ENCODE measurements around the gene SLC23A3. TPM values are rescaled to one million over a fixed set of nuclear protein-coding genes. Genes with fewer than 3 reads are reported as not detected.
A peak's percentile ranks its signal among the peaks of the same experiment; 100 is the strongest.

Gene SLC23A3
- total and polyA plus RNA-seq, 4 donors, result 1.6 to 7.3 (median 4.1) TPM

DNA sequence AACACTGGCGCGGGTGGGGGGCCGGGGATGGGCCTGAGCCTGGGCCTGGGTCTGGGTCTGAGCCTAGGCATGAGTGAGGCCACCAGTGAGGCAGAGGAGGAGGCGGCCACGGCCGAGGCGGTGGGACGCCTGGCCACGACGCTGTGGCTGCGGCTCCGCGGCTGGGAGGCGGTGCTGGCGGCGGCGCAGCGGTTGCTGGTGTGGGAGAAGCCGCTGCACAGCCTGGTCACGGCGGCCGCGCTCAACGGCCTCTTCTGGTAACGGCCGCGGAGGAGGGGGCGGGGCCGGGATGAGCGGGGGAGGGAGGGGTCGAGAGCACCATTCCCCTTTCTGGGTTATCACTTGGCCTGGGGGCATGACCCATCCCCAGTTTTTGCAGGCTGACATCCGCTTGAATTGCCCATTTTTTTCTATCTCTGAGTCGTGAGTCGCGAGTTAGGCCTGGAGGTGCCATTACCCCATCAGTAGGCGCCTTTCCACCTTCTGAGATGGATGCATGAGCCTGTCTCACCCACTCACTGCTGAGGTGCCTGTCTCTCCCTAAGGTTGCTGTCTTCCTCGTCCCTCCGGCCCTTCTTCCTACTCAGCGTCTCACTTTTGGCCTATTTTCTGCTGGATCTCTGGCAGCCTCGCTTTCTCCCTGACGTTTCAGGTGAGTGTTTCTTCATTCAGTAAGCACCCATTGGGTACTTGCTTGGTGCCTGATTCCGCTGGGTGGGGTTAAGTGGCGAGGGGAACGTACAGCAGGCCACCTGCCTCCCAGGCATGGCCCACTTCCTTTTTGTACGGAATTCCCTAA, 8.7 kb upstream of the SLC23A3 start:
- Histone ChIP-seq H3K27ac (ENCODE audit: low read depth in 1 of 2, low read length in 2 of 2) (peak overlapping the region in 1 of 2 donors; percentile 87), H3K4me1 (ENCODE audit: control insufficient read depth in 1 of 2, insufficient read depth in 2 of 2, low read length in 2 of 2) (peaks cover 0 to 3% of the 10 kb centered on the region in 2 donors), H3K27me3 (ENCODE audit: control insufficient read depth in 1 of 2, insufficient read depth in 2 of 2, low read length in 1 of 2) (no peaks in the 10 kb centered on the region), H3K36me3 (ENCODE audit: control insufficient read depth in 1 of 2, insufficient read depth in 2 of 2, low read length in 1 of 2) (peaks cover 0 to 10% of the 10 kb centered on the region in 2 donors), H3K4me3 (ENCODE audit: low read length in 2 of 2) (peak overlapping the region; percentile 85 to 90), H3K9me3 (ENCODE audit: control insufficient read depth, low read length) (no peaks in the 10 kb centered on the region)
- 4 to 5% methylated on average over 35 to 45 of the region's 45 CpGs for WGBS, 2 donors
- ATAC-seq (ENCODE audit: low FRiP score), result peak; percentile 0
- peak; percentile 71 to 88 for DNase-seq
- intact Hi-C loops (cut with DNase I), result loop anchor here (1.0 to 10.0 kb wide), 4 partner anchors 28 to 209 kb away; partner anchors contain the start of genes DNPEP (in 2 of the 2), ANKZF1 (in 1 of the 2), ATG9A (in 1 of the 2) and ZFAND2B (in 1 of the 2)

DNA sequence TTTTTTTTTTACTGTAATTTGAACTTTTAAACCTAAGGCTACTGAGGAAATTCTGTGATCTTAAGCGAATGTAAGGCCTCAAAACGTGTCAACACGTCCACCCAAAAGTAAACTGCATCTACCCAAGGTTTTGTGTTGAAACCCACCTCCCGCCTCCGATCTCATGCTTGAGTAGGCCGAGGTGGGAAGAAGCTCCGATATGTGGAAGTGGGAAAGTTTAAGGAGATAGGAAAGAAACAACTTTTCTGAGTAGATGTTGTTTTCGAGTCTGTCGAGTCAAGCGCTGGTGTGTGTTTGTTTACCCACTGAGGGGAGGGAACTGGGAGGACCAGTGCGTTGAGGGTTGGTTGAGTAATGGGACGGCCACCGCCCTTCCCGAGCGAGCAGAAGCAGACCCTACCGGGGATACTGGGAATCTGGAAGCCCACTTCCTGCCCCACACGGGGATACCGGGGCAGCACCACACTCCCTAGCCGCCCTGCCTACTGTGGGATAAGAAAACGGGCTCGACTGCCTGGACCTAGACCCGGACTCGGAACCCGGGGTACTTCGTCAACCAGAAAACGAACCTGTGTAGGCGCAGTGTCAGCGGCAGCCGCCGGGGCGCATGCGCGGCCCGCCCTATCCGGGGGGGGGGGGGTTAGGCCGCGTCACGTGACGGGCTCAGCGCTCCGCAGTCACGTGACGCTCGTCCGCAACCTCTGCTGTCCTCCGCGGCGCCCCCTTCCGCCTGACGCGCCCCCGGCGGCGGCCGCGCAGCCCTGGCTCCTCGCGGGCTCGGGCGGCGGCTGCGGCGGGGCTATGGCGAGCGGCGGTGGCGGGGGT, 7.9 kb upstream of the SLC23A3 start, which contains the start of gene RETREG2:
TSS of gene RETREG2 (plus strand) at position 724 of the 825 bp plus-strand sequence. CDS start at position 802, 78 bp downstream.
- Histone ChIP-seq H3K27me3 (ENCODE audit: control insufficient read depth in 1 of 2, insufficient read depth in 2 of 2, low read length in 1 of 2) (no peaks in the 10 kb centered on the region), H3K27ac (ENCODE audit: low read depth in 1 of 2, low read length in 2 of 2) (peak within 1 kb of the TSS; percentile 87 to 88), H3K4me3 (ENCODE audit: low read length in 2 of 2) (peak within 1 kb of the TSS; percentile 88 to 90), H3K9me3 (ENCODE audit: control insufficient read depth, low read length) (no peaks in the 10 kb centered on the region), H3K36me3 (ENCODE audit: control insufficient read depth in 1 of 2, insufficient read depth in 2 of 2, low read length in 1 of 2) (peaks cover 0 to 8% of the 10 kb centered on the region in 2 donors), H3K4me1 (ENCODE audit: control insufficient read depth in 1 of 2, insufficient read depth in 2 of 2, low read length in 2 of 2) (peaks cover 0 to 3% of the 10 kb centered on the region in 2 donors)
- 0 to 1% methylated on average over 45 to 67 of the region's 67 CpGs for WGBS, 2 donors
- intact Hi-C loops (cut with DNase I), result loop anchor here (1.0 to 10.0 kb wide), 5 partner anchors 29 to 210 kb away; partner anchors contain the start of genes DNPEP (in 2 of the 2), ABCB6 (in 1 of the 2), ANKZF1 (in 1 of the 2) and ATG9A (in 1 of the 2)
- peak; percentile 94 for ATAC-seq (ENCODE audit: low FRiP score)
- peak; percentile 91 to 94 for DNase-seq

DNA sequence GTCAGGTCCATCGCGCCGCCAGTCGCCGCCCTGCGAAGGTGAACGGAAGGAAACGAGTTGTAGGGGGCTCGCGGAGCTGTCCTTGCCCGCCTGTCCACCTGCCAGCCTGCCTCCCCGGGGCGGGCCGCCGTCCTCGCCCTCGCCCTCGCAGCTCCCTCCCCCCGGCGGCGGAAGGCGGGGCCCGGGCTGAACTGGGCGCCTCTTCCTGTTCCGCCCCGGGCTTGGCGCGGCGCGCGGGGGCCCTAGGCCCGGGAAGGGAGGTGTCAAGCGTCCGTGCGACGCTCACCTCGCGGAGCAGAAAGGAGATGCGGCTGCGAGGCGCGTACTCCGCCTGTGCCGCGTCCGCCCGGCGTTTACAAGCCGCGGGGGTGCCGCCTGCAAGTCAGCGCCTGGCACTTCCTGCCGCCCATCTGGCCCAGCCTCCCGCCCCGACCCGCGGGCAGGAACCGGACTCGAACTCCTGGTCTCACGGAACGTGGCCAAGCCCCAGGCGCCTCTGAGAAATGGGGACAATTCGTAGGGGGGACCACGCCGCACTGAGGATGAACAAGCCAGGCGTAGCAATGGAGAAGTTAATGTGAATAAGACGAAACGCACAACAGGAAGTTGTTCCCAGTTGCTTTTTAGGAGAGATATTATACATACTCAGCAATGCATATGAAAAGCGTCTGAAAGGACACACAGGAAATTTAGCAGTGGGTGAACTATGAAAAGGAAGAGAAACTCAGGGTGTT, 7.2 kb upstream of the SLC23A3 start, which contains the start of gene CNPPD1:
TSS of gene CNPPD1 (minus strand) at position 108 of the 734 bp plus-strand sequence. CDS start at position 11, 97 bp downstream.
- 0 to 1% methylated on average over 47 to 69 of the region's 69 CpGs for WGBS, 2 donors
- intact Hi-C loops (cut with DNase I), result loop anchor here (2.0 to 10.0 kb wide), 4 partner anchors 42 to 210 kb away; partner anchors contain the start of genes DNPEP (in 2 of the 2), ABCB6 (in 1 of the 2), ANKZF1 (in 1 of the 2) and ATG9A (in 1 of the 2)
- H3K36me3 ChIP-seq (ENCODE audit: control insufficient read depth in 1 of 2, insufficient read depth in 2 of 2, low read length in 1 of 2), result peaks cover 0 to 8% of the 10 kb centered on the region in 2 donors

DNA sequence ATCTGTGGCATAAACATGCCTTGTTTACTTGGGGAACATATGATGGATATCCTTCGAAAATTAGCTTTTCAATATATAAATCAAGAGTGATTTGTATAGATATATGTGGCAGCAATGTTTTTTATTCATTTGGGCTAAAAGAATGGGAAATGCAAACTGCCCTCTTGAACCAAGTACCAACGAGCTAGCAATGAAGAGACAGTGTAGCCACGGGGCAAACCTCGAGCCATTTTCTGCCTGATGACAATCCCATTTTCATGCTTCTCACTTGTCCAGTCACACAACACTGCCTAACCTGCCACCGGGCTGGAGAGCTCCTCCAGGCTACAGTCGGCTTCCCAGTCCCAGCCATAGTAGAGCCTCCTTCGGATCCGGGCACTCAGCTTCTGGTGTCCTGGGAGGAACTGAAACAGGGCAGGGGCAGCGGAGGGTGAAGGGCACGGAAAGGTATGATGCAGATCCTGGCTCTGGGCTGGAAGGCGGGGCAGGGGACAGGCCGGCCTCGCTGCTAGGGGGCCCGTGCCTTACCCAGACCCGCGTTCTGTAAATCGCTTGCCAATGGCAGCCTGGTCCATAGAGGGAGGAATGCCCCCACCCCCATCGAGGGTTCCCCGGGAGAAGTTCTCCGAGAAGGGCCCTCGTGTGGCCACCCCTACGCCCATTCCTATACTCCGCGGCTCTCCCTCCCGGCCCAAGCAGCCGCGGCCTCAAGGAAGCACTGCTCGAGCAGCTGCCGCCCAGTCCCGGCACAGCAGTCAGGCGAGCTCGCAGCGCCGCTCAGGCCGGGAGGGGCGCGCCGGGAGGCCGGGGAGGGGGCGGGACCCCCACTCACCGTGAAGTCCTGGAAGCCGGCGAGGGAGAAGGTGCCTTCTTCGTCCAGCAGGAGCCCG, 6.3 kb upstream of the SLC23A3 start:
- intact Hi-C loops (cut with DNase I), result loop anchor here (2.0 to 10.0 kb wide), 4 partner anchors 43 to 211 kb away; partner anchors contain the start of genes DNPEP (in 2 of the 2), ABCB6 (in 1 of the 2), ANKZF1 (in 1 of the 2) and ATG9A (in 1 of the 2)
- H3K4me3 ChIP-seq (ENCODE audit: low read length in 2 of 2), result peak overlapping the region; percentile 88 to 91
- DNase-seq (peak; percentile 67 to 85), ATAC-seq (ENCODE audit: low FRiP score) (peak; percentile 54)
- peak overlapping the region; percentile 75 to 88 for H3K27ac ChIP-seq (ENCODE audit: low read depth in 1 of 2, low read length in 2 of 2)
- H3K27me3 ChIP-seq (ENCODE audit: control insufficient read depth in 1 of 2, insufficient read depth in 2 of 2, low read length in 1 of 2), result no peaks in the 10 kb centered on the region
- H3K36me3 ChIP-seq (ENCODE audit: control insufficient read depth in 1 of 2, insufficient read depth in 2 of 2, low read length in 1 of 2), result peaks cover 0 to 6% of the 10 kb centered on the region in 2 donors
- peaks cover 0 to 3% of the 10 kb centered on the region in 2 donors for H3K4me1 ChIP-seq (ENCODE audit: control insufficient read depth in 1 of 2, insufficient read depth in 2 of 2, low read length in 2 of 2)
- 2 to 3% methylated on average over 33 to 45 of the region's 45 CpGs for WGBS, 2 donors
- H3K9me3 ChIP-seq (ENCODE audit: control insufficient read depth, low read length), result no peaks in the 10 kb centered on the region

More for the DNA sequence above, 7.2 kb upstream of the SLC23A3 start, which contains the start of gene CNPPD1:
- H3K9me3 ChIP-seq (ENCODE audit: control insufficient read depth, low read length), result no peaks in the 10 kb centered on the region
- peak; percentile 94 to 95 for DNase-seq
- peaks cover 0 to 3% of the 10 kb centered on the region in 2 donors for H3K4me1 ChIP-seq (ENCODE audit: control insufficient read depth in 1 of 2, insufficient read depth in 2 of 2, low read length in 2 of 2)
- no peaks in the 10 kb centered on the region for H3K27me3 ChIP-seq (ENCODE audit: control insufficient read depth in 1 of 2, insufficient read depth in 2 of 2, low read length in 1 of 2)
- ATAC-seq (ENCODE audit: low FRiP score), result peak; percentile 93
- peak within 1 kb of the TSS; percentile 75 to 88 for H3K27ac ChIP-seq (ENCODE audit: low read depth in 1 of 2, low read length in 2 of 2)
- peak within 1 kb of the TSS; percentile 88 to 91 for H3K4me3 ChIP-seq (ENCODE audit: low read length in 2 of 2)

DNA sequence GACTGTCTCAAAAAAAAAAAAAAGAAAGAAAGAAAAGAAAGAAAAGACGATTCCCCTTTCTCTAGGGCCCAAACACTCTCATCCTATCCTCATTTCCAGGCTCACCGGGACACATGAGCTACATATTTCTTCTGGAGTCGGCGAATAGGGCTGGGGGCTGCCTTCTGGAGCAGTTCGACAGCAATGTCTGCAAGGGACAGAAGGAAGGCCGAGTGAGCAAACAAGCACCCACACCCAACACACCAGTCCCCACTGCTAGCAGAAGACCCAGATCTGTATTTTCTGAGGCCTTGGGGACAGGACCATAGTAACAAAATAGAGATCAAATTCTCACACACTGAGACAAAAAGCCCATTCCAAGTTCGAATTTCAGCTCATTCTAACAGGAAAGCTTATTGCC, 5.7 kb upstream of the SLC23A3 start:
- H3K36me3 ChIP-seq (ENCODE audit: control insufficient read depth in 1 of 2, insufficient read depth in 2 of 2, low read length in 1 of 2), result peaks cover 0 to 4% of the 10 kb centered on the region in 2 donors
- intact Hi-C loops (cut with DNase I), result loop anchor here (5.0 to 10.0 kb wide), 3 partner anchors 52 to 212 kb away; partner anchors contain the start of genes DNPEP (in 2 of the 2), ANKZF1 (in 1 of the 2) and ATG9A (in 1 of the 2)
- peaks cover 0 to 3% of the 10 kb centered on the region in 2 donors for H3K4me1 ChIP-seq (ENCODE audit: control insufficient read depth in 1 of 2, insufficient read depth in 2 of 2, low read length in 2 of 2)
- no peaks in the 10 kb centered on the region for H3K9me3 ChIP-seq (ENCODE audit: control insufficient read depth, low read length)
- WGBS, 2 donors, result 81 to 83% methylated on average over 7 of the region's 7 CpGs
- DNase-seq, result no peak
- H3K4me3 ChIP-seq (ENCODE audit: low read length in 2 of 2), result peak overlapping the region in 1 of 2 donors; percentile 88
- no peaks in the 10 kb centered on the region for H3K27me3 ChIP-seq (ENCODE audit: control insufficient read depth in 1 of 2, insufficient read depth in 2 of 2, low read length in 1 of 2)
- no peak for ATAC-seq (ENCODE audit: low FRiP score)
- no peak overlapping the region for H3K27ac ChIP-seq (ENCODE audit: low read depth in 1 of 2, low read length in 2 of 2)

DNA sequence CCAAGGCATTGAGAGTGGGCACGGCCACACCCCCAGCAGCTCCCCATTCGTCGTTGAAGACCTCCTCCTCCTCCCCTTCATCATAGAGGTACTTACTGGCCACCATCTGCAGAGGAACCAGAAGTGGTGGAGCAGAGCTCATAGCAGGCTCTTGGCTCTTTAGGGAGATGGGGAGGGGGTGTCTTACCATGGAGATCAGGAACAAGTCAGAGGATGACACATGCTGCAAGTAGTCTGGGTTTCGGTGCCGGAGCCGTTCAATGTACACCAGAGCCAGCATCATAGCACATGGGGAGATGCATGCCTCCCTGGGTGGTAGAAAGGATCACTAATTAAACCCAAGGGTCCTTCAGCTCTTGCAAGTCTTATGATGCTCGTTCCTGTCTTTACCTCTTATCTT, 5.0 kb upstream of the SLC23A3 start:
- WGBS, 2 donors, result 82 to 83% methylated on average over 7 of the region's 7 CpGs
- Histone ChIP-seq H3K4me1 (ENCODE audit: control insufficient read depth in 1 of 2, insufficient read depth in 2 of 2, low read length in 2 of 2) (peaks cover 0 to 3% of the 10 kb centered on the region in 2 donors), H3K27me3 (ENCODE audit: control insufficient read depth in 1 of 2, insufficient read depth in 2 of 2, low read length in 1 of 2) (no peaks in the 10 kb centered on the region), H3K27ac (ENCODE audit: low read depth in 1 of 2, low read length in 2 of 2) (no peak overlapping the region), H3K36me3 (ENCODE audit: control insufficient read depth in 1 of 2, insufficient read depth in 2 of 2, low read length in 1 of 2) (peaks cover 0 to 4% of the 10 kb centered on the region in 2 donors), H3K4me3 (ENCODE audit: low read length in 2 of 2) (no peak overlapping the region), H3K9me3 (ENCODE audit: control insufficient read depth, low read length) (no peaks in the 10 kb centered on the region)
- intact Hi-C loops (cut with DNase I), result loop anchor here (5.0 to 10.0 kb wide), 4 partner anchors 52 to 212 kb away; partner anchors contain the start of genes DNPEP (in 2 of the 2), ANKZF1 (in 1 of the 2) and ATG9A (in 1 of the 2)
- DNase-seq (no peak), ATAC-seq (ENCODE audit: low FRiP score) (no peak)

DNA sequence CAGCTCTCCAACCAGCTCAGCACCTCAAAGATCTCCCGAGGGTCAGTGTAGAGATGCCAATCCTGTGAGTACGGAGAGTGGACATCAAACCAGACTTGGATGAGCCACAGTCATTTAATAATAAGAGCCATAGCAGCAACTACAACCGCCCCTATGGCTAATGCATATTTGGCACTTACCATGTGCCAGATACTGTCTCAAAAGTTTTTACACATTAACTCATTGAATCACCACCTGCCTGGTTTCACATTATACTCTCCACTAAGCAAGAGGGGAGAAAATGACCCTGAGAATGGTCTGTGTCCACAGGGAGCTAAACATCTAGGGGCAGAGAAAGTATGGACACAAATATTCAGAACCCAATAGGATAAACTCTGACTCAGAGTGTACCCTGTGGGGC, 4.3 kb upstream of the SLC23A3 start:
- H3K27me3 ChIP-seq (ENCODE audit: control insufficient read depth in 1 of 2, insufficient read depth in 2 of 2, low read length in 1 of 2), result no peaks in the 10 kb centered on the region
- intact Hi-C loops (cut with DNase I), result loop anchor here in 1 of 2 donors (5.0 to 10.0 kb wide), 2 partner anchors 123 to 211 kb away; partner anchors contain the start of gene DNPEP

More for the DNA sequence above, 4.3 kb upstream of the SLC23A3 start:
- no peak overlapping the region for H3K27ac ChIP-seq (ENCODE audit: low read depth in 1 of 2, low read length in 2 of 2)
- no peak overlapping the region for H3K4me3 ChIP-seq (ENCODE audit: low read length in 2 of 2)
- peaks cover 0 to 3% of the 10 kb centered on the region in 2 donors for H3K4me1 ChIP-seq (ENCODE audit: control insufficient read depth in 1 of 2, insufficient read depth in 2 of 2, low read length in 2 of 2)
- no peak for ATAC-seq (ENCODE audit: low FRiP score)
- WGBS, 2 donors, result 80 to 85% methylated on average over 3 of the region's 3 CpGs
- H3K9me3 ChIP-seq (ENCODE audit: control insufficient read depth, low read length), result no peaks in the 10 kb centered on the region
- DNase-seq, result no peak
- H3K36me3 ChIP-seq (ENCODE audit: control insufficient read depth in 1 of 2, insufficient read depth in 2 of 2, low read length in 1 of 2), result peaks cover 0 to 4% of the 10 kb centered on the region in 2 donors
